ENCODE results near the gene FKRP. TPM values are rescaled to one million over a fixed set of nuclear protein-coding genes. Genes with fewer than 3 reads are reported as not detected.

FKRP gene
- total RNA-seq, 4 donors from 2014 or later: 7.0 to 14.3 (median 10.5) TPM

DNA sequence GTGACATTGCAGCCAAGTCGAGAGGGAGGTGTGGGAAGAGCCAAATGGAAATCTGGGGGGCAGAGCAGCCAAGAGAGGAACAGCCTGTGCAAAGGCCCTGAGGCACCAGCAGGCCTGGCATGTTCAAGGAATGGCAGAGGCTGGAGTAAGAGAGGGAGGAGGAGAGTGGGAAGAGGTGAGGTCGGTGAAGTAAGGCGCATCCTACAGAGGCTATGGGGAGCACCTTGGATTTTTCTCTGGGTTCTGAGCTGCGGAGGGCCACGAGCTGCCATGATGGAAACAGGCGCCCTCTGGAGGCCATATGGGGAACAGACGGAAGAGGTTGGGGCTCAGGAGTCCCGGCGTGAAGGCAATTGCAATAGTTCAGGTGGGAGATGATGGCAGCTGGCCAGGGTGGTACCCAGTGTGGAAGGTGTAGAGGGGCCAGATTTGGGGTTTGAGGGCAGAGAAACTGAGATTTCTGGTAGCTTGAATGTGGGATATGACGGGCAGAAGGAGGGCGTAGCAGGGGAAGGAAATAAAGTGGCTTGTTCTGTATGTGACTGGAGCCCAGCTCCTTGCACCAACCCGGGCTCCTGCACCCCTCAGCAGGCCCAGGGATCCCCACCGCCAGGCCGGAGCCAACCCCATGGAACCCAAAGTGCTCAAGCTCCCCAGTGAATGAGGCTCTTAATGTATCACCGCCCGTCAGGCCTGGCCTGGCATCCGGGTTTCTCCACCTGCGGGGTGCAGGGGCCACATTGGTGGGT is 20.9 kb downstream of the FKRP start:
- TF ChIP-seq, protein P1, sequence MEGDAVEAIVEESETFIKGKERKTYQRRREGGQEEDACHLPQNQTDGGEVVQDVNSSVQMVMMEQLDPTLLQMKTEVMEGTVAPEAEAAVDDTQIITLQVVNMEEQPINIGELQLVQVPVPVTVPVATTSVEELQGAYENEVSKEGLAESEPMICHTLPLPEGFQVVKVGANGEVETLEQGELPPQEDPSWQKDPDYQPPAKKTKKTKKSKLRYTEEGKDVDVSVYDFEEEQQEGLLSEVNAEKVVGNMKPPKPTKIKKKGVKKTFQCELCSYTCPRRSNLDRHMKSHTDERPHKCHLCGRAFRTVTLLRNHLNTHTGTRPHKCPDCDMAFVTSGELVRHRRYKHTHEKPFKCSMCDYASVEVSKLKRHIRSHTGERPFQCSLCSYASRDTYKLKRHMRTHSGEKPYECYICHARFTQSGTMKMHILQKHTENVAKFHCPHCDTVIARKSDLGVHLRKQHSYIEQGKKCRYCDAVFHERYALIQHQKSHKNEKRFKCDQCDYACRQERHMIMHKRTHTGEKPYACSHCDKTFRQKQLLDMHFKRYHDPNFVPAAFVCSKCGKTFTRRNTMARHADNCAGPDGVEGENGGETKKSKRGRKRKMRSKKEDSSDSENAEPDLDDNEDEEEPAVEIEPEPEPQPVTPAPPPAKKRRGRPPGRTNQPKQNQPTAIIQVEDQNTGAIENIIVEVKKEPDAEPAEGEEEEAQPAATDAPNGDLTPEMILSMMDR (IDR thresholded peaks at IDR 0.05; ENCODE audit: low read depth): no peak

GRCh38 chr19:46772170-46773017 is 26.5 kb downstream of the FKRP start:
- TF ChIP-seq, protein P1 (IDR thresholded peaks at IDR 0.05; ENCODE audit: low read depth): no peak

DNA sequence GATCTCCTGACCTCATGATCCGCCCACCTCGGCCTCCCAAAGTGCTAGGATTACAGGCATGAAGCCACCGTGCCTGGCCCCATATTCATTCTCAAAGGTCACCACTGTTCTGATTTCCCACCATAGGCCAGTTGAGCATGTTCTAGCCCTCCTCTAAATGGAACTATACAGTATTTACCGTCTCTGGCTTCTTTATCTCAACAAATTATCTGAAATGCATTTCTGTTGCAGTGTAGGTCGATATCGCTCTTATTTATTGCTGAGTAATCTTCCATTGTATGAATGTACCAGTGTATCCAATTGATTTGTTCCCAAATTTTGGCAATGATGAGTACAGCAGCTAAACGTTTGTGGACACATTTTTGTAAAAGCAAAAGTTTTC is 27.2 kb downstream of the FKRP start:
- TF ChIP-seq, protein P1 (IDR thresholded peaks at IDR 0.05; ENCODE audit: low read depth): no peak

DNA sequence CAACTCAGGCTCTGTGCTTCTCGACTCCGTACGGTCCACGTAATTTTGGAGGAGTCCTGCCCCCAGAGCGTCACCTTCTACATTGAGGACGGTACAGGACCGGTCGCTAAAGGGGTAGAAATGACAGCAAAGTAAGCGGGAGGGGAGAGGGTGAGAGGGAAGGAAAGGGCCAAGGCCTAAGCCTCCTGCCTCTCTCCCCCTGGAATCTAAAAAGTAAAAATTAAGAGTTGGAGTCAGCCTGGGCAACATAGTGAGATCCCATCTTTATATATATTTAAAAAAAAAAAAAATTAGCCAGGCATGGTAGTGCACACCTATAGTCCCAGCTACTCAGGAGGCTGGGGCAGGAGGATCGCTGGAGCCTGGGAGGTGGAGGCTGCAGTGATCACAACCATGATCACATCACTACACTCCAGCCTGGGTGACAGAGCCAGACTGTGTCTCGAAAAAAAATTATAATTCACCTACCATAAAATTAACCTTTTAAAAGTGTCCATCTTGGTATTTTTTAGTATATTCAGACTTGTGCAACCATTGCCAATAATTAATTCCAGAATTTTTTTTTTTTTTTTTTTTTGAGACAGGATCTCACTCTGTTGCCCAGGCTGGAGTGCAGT is 29.9 kb downstream of the FKRP start:
- TF ChIP-seq, protein P1 (IDR thresholded peaks at IDR 0.05; ENCODE audit: low read depth): no peak

DNA sequence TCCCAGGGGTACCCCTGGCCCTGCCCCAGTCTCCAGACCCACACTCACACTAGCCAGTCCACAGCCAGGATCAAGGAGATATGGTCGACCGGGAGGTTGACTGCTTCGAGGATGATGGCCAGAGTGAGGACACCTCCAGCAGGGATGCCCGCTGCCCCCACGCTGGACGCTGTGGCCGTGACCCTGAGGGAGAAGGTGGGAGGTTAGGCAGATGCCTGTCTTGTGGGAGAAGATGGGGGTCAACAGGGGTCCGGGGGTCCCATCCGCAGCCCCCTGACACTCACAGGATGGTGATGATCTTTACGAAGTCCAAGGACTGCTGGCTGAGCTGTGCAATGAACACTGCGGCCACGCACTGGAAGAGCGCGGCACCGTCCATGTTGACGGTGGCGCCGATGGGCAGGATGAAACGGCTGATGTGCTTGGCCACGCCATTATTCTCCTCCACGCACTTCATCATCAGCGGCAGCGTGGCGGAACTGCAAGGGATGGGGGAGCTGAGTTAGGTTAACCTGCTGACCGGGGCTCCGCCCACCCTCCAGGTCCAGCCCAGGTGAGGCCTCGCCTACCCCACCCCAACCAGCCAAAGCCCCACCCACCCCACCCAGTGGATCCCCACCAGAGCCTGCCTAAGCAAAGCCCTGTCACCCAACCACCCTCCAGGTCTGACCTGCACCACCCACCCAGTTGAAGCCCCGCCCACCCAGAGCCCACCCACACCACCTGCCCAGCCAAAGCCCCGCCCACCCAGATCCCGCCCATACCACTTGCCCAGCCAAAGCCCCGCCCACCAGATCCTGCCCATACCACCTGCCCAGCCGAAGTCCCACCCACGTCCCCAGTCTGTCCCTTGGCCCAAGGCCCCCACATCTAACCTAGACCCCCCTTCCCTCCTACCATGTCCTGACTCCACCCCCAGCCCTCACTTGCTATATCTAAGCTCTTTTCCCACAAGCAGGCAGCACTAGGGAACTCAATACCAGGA is 31.4 kb downstream of the FKRP start:
- TF ChIP-seq, protein P1 (IDR thresholded peaks at IDR 0.05; ENCODE audit: low read depth): no peak

GRCh38 chr19:46782355-46783019 is 36.6 kb downstream of the FKRP start:
- TF ChIP-seq, protein P1 (IDR thresholded peaks at IDR 0.05; ENCODE audit: low read depth): no peak

All from subcutaneous adipose tissue (tissue), 4 donors.